Measurements from ENCODE around the gene LYPLA2. TPM values are rescaled to one million over a fixed set of nuclear protein-coding genes. Genes with fewer than 3 reads are reported as not detected.

Gene LYPLA2
- total and polyA plus RNA-seq, 2 experiments from 2014 or later = 73.6 to 150 TPM

DNA sequence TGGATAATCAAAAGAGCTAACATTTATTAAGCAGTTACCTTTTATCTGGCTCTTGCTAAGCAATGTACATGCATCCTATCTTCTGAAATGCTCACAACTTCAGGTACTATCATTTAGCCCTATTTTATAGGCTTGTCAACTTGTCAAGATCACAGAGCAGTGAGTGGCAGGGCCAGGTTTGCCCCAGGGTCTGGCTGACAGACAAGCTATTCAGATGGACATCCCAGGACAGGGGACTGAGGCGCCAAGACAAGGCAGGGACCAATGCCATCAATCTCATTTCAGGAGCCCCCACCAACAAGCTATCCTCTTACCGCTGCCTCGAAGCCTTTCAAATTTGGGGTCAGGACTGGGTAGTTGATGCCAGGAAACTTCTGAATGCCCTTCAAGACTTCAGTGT is 25.4 kb downstream of the LYPLA2 start:
- H3K27me3 ChIP-seq = no peaks in the 10 kb centered on the region

DNA sequence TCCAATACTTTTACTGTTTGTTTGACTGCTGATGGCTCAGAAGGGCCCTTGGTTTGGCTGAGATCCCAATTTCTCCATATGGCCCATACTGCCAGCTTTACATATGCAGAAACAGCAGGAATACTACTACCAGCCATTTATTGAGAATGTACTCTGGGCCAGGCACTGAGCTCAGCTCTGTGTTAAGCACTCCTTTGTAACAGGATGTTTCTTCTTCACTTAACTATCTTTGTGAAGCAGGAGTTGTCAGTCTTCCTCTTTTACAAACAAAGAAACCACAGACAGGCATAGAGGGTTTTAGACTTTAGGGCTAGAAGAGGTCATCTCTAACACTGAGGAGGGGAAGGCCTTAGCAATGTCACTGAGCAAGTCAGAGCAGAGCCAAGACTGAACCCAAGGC is 26.0 kb downstream of the LYPLA2 start:
- peaks cover 35% of the 10 kb centered on the region for H3K36me3 ChIP-seq
- H3K9me3 ChIP-seq (ENCODE audit: low read depth) = no peaks in the 10 kb centered on the region
- DNase-seq (ENCODE audit: low read depth in 1 of 2, low spot score in 1 of 2) = no peak
- H3K4me3 ChIP-seq = no peak overlapping the region
- no peak for TF ChIP-seq CTCF (IDR thresholded peaks at IDR 0.05; ENCODE audit: low read depth, low read length)
- H3K4me1 ChIP-seq (ENCODE audit: low read depth) = no peaks in the 10 kb centered on the region
- no peaks in the 10 kb centered on the region for H3K27me3 ChIP-seq
- no peak overlapping the region for H3K27ac ChIP-seq

More for the DNA sequence above, 25.4 kb downstream of the LYPLA2 start:
- H3K4me3 ChIP-seq = no peak overlapping the region
- no peak for TF ChIP-seq CTCF (IDR thresholded peaks at IDR 0.05; ENCODE audit: low read depth, low read length)
- DNase-seq (ENCODE audit: low read depth in 1 of 2, low spot score in 1 of 2) = no peak
- no peaks in the 10 kb centered on the region for H3K9me3 ChIP-seq (ENCODE audit: low read depth)
- H3K27ac ChIP-seq = no peak overlapping the region
- H3K36me3 ChIP-seq = peaks cover 35% of the 10 kb centered on the region
- H3K4me1 ChIP-seq (ENCODE audit: low read depth) = no peaks in the 10 kb centered on the region

GRCh38 chr1:23817633-23818032 is 26.7 kb downstream of the LYPLA2 start:
- no peak for TF ChIP-seq CTCF (IDR thresholded peaks at IDR 0.05; ENCODE audit: low read depth, low read length)
- no peak for DNase-seq (ENCODE audit: low read depth in 1 of 2, low spot score in 1 of 2)
- no peaks in the 10 kb centered on the region for H3K27me3 ChIP-seq

DNA sequence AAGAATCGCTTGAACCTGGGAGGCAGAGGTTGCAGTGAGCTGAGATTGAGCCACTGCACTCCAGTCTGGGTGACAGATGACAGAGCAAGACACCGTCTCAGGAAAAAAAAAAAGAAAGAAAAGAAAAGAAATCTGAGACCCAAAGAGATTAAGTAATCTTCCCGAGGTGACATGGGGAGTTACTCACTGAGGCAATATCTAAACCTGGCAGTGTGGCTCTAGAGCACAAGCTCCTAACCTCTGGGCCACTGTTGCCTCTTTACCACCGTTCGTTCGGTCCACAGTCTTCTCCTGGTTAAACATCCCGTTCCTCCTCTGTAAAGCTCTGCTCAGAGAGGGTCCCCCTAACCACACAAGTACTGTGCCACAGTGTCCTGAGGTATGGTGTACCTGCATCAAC is 32.8 kb downstream of the LYPLA2 start:
- Histone ChIP-seq H3K36me3 (peaks cover 3% of the 10 kb centered on the region), H3K4me3 (no peak overlapping the region), H3K9me3 (ENCODE audit: low read depth) (no peaks in the 10 kb centered on the region), H3K4me1 (ENCODE audit: low read depth) (no peaks in the 10 kb centered on the region), H3K27me3 (no peaks in the 10 kb centered on the region), H3K27ac (no peak overlapping the region)
- no peak for DNase-seq (ENCODE audit: low read depth in 1 of 2, low spot score in 1 of 2)
- TF ChIP-seq CTCF (IDR thresholded peaks at IDR 0.05; ENCODE audit: low read depth, low read length) = no peak

More at GRCh38 chr1:23817633-23818032, 26.7 kb downstream of the LYPLA2 start:
- H3K9me3 ChIP-seq (ENCODE audit: low read depth) = no peaks in the 10 kb centered on the region
- no peaks in the 10 kb centered on the region for H3K4me1 ChIP-seq (ENCODE audit: low read depth)
- H3K4me3 ChIP-seq = no peak overlapping the region
- H3K36me3 ChIP-seq = peaks cover 35% of the 10 kb centered on the region
- no peak overlapping the region for H3K27ac ChIP-seq

GRCh38 chr1:23824711-23825075 is 33.7 kb downstream of the LYPLA2 start:
- no peaks in the 10 kb centered on the region for H3K9me3 ChIP-seq (ENCODE audit: low read depth)
- TF ChIP-seq CTCF (IDR thresholded peaks at IDR 0.05; ENCODE audit: low read depth, low read length) = no peak
- no peaks in the 10 kb centered on the region for H3K4me1 ChIP-seq (ENCODE audit: low read depth)
- no peaks in the 10 kb centered on the region for H3K27me3 ChIP-seq
- no peaks in the 10 kb centered on the region for H3K36me3 ChIP-seq
- DNase-seq (ENCODE audit: low read depth in 1 of 2, low spot score in 1 of 2) = peak; percentile 5 to 13
- peak overlapping the region; percentile 96 for H3K4me3 ChIP-seq
- H3K27ac ChIP-seq = peak overlapping the region; percentile 97

Data from cardiac muscle cell (in vitro differentiated cells and primary cell).